GM12864 (cell line): ENCODE data around the gene CYP4F2.

Experiments
- DNase-seq: peaks from one replicate; pipeline ENCODE4 v3.0.0-alpha.2; 2011; ENCODE audit warnings: low read depth
- H3K4me3 ChIP-seq: 2 replicates; pipeline ENCODE4 v1.5.1; 2011; ENCODE audit warnings: mild to moderate bottlenecking, low read depth, low read length, control low read depth
- TF ChIP-seq, protein P1 (sequence below): IDR thresholded peaks from 2 replicates; pipeline ENCODE4 v1.5.1; 2011; ENCODE audit warnings: low read depth, mild to moderate bottlenecking, moderate library complexity, low read length, control low read depth, inconsistent platforms; ENCODE audit errors: missing control alignments

Gene CYP4F2

GRCh38 chr19:15828121-15828610, 69.7 kb downstream of the CYP4F2 start:
- no peak for DNase-seq
- TF ChIP-seq, protein P1, sequence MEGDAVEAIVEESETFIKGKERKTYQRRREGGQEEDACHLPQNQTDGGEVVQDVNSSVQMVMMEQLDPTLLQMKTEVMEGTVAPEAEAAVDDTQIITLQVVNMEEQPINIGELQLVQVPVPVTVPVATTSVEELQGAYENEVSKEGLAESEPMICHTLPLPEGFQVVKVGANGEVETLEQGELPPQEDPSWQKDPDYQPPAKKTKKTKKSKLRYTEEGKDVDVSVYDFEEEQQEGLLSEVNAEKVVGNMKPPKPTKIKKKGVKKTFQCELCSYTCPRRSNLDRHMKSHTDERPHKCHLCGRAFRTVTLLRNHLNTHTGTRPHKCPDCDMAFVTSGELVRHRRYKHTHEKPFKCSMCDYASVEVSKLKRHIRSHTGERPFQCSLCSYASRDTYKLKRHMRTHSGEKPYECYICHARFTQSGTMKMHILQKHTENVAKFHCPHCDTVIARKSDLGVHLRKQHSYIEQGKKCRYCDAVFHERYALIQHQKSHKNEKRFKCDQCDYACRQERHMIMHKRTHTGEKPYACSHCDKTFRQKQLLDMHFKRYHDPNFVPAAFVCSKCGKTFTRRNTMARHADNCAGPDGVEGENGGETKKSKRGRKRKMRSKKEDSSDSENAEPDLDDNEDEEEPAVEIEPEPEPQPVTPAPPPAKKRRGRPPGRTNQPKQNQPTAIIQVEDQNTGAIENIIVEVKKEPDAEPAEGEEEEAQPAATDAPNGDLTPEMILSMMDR, result no peak
- no peak overlapping the region for H3K4me3 ChIP-seq
